GM18498 (cell line): Measurements from ENCODE around the gene SULF2.

ENCODE experiments used
- ATAC-seq: cut with Tn5 transposase; IDR thresholded peaks from one replicate; pipeline ENCODE4 v1.9.1; 2021; ENCODE audit warnings: mild to moderate bottlenecking, moderate library complexity; ENCODE audit not compliant: unreplicated experiment

Gene SULF2

DNA sequence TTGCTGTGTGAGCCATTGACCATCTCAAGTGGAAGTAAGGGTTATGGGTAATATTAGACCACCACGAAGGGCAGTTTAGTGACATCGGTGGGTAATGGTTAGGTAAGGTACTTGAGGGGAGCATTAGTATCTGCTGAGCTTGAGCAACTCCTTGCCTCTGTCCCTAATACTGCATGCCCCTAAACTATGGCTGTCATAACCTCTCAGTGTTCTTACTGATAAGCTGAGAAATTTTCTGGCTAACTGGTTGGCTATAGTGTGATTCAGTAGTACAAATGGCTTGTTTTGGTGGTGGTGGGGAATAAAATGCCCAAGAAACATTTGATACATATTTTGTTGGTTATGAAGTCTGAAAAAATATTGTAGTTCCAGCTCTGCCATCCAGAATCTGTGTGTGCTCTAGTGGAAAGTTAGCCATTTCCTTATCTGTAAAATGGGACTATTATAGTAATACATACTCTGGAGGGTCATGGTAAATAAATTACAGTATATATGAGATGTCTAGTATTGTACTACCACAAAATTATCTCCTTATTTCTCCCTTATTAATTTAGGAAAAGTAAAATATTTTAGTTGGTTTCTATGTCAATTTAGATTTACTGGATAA, 170.5 kb downstream of the SULF2 start:
- ATAC-seq = no peak

DNA sequence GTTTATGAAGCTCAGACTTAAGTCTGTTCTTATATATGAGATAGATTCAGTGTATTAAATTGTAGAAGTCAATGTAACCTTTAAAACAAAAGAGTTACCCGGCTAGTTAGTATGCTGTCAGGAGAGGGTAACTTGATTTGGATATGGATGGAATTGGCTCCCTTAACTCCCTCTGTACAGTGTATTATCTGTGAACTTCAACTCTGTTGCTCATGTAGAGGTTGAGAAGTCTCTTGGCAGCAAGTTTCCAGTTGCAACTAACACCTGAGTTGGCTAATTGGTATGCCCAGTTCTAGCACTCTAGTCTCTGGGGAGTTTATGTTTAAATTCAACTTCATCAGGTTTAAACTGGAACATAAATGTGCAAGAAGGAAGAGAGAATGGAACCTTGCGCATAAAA, 172.6 kb downstream of the SULF2 start:
- ATAC-seq = no peak

DNA sequence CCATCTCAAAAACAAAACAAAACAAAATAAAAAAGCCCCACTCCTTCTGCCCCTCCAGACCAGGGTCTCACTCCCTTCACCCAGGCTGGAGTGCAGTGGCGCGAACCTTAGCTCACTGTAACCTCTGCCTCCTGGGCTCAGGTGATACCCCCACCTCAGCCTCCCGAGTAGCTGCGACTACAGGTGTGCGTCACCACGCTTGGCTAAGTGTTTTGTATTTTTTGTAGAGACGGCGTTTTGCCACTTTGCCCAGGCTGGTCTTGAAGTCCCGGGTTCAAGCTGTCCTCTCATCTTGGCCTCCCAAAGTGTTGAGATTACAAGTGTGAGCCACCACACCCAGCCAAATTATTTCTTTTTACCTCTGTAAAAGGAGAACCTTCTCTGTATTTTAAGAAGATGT, 173.5 kb downstream of the SULF2 start:
- ATAC-seq = no peak

DNA sequence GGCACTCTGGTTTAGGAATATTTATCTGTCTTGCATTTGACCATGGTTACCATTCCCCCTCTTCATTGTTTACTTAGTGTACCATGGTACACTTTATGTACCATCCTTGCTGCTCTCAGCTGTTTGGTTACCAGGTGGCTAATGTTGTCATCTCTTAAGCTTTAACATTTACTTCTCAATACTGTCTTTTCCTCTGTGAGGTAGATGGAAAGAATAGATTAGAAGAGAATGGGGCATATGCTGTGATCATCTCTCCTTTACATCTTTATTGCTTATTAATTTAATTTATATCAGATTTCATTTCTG, 174.4 kb downstream of the SULF2 start:
- ATAC-seq = no peak

DNA sequence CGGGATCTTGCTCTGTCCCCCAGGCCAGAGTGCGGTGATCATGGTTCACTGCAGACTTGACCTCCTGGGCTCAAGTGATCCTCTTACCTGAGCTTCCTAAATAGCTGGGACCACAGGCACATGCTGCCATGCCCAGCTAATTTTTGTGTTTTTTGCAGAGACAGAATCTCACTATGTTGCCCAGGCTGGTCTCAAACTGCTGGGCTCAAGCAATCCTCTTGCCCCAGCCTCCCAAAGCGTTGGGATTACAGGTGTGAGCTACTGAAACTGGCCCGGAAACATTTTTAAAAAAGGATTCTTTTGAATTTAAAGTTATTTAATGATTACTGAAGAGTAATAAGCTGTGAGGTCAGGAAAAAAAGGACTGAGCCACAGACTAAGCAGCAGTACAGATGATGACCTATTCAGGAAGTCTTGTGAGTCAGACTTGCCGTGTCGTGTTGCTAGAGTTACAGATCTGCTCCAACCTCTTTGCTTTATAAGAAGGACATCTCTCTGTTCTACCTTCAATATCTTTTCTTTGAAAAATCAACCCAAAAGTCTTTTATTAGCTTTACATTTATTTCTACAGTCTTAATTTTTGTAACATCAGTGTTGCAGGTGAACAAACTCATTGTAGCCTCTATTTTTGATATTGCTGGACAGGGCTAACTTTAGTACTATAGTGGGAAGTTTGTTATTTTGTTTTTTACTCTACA, 174.9 kb downstream of the SULF2 start:
- peak; percentile 52 for ATAC-seq

DNA sequence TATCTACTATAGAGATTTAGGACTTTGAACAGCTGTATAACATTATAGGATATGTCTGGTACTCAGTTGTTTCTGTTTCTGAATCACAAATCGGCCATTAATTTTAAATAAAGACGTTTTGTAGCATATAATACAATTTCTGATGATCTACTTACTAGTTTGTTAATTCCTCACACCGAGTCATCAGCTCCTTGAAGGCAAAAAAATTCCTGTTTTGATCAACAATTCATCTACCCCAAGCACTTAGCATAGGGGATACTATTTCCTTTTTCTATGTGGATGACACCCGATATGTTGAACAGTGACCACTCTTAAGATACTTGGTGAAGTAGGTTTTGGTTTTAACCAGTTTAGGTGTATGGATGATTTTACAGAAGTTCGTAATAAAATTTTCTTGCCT, 176.3 kb downstream of the SULF2 start:
- no peak for ATAC-seq
